NCI-H2227 (cell line): Measurements from ENCODE around the gene AS3MT.

Source experiments
- DNase-seq: peaks from one replicate; lab custom pipeline; 2025; ENCODE audit not compliant: unreplicated experiment; lab: John Stamatoyannopoulos, UW

Gene AS3MT

DNA sequence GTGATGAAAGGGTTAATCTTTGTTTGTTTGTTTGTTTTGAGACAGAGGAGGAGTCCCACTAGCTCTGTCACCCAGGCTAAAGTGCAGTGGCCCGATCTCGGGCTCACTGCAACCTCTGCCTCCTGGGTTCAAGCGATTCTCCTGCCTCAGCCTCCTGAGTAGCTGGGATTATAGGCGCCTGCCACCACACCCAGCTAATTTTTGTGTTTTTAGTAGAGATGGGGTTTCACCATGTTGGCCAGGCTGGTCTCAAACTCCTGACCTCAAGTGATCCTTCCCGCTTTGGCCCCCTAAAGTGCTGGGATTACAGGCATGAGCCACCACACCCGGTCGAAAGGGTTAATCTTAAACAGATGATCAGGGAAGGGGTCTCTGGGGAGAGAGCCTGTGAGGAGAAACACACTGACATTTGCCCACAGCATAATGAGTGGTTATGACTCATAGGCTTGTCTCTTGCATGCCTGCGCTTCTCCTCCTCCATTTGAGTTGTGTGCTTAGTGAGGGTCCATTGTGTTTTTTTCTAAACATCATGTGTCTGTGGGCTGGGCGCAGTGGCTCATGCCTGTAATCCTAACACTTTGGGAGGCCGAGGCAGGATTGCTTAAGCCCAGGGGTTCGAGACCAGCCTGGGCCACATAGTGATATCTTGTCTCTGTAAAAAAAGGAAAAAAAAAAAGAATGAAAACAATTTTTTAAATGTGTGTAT, 13.4 kb upstream of the AS3MT start:
- peak; percentile 65 for DNase-seq

DNA sequence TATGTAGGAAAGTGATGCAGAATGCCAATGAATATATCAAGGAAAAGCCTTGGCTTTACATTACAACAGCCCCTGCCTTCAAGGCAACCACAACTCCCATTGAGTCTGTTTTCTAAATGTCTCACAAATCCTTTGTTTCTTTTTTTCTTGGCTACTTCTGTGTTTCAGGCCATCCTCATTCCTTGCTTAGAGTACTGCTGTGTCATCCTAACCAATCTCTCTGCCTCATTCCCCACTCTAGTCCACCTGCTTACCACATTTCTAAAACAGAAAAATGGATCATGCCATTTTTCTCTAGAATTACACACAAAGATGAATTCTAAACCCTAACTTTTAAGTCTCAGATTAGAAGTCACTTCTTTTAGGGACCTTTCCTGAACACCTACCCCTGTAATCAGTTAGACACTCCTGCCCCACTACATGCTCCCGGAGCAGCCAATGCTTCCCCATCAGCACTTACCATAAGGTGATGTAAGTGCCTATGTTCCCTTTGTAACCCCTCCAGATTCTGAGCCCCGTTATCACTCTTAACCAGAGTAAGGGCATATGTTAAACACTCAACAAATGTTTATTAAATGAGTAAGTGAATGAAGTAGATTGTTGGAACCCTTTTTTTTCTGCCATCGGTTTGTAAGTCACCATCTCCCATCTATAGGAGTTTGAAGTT, 12.4 kb upstream of the AS3MT start:
- no peak for DNase-seq

- no peak for DNase-seq
Observed at GRCh38 chr10:102859911-102860310, 9.4 kb upstream of the AS3MT start.

DNA sequence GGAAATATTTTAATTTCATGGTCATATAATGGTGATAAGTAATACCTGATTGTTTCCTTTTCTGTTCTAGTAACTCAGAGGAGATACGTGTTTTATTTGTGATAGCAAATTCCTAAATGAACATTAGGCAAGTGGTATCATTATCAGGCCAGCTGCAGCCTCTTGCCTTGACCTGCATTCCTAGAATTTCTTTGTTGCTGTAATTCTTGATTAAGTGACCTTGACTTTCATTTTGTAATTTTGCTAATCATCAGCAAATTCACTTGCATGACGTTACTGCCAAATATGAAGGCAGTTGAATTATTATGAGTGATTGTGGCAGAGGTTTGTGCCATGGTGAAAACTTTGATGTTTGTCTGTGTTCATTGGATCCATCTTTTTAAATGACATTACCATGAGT, 5.6 kb upstream of the AS3MT start:
- DNase-seq, result no peak

- DNase-seq, result no peak
Observed at GRCh38 chr10:102865620-102866019, 3.6 kb upstream of the AS3MT start.

- DNase-seq, result no peak
Observed at GRCh38 chr10:102868911-102869257, 386 bp upstream of the AS3MT start.

DNA sequence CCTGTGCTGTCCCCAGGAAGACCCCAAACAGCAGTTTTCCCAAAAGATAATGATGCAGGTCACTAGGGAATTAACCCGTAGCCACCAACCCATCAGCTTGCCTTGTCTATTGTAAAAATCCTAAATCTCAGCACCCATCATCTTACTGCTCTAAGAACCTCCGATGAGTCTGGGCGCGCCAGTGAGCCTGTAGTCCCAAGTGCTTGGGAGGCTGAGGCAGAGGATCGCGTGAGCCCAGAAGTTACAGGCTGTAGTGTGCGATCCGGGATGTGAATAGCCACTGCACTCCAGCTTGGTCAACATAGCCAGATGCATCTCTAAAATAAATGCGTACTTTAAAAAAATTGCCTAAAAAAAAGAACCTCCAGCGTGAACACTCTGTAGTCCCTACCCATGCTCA, 951 bp downstream of the AS3MT start:
- DNase-seq, result no peak

DNA sequence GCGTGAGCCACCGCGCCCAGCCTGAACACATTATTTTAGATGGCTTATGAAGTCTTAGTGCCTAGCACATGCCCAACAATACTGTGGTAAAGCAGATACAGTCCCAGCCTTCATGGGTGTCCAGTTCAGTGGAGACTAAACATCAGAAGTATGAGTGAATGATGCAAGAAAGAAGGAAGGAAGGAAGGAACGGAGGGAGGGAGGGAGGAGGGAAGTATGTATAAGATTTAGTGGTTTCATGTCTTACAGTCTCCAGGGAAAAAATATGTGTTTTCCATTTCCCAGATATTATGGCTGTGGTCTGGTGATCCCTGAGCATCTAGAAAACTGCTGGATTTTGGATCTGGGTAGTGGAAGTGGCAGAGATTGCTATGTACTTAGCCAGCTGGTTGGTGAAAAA, 2.9 kb downstream of the AS3MT start:
- no peak for DNase-seq

DNA sequence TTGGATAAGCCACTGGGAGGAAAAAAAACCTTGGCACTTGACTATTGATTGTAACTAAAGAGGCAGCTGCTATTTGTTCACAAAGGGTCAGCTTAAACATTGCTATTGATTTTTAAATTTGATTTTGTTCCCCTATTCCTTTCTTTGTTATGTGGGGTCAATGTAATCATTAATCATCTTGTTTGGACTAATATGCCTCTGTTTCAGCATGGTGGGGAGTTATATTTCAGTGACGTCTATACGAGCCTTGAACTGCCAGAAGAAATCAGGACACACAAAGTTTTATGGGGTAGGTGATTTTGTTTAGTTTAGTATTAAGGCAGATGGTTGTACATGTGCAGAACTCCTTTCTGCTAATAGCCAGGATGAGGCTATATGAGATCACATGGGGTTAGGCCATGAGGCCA, 7.5 kb downstream of the AS3MT start:
- DNase-seq, result no peak

- no peak for DNase-seq
Observed at GRCh38 chr10:102878629-102879028, 9.4 kb downstream of the AS3MT start.

DNA sequence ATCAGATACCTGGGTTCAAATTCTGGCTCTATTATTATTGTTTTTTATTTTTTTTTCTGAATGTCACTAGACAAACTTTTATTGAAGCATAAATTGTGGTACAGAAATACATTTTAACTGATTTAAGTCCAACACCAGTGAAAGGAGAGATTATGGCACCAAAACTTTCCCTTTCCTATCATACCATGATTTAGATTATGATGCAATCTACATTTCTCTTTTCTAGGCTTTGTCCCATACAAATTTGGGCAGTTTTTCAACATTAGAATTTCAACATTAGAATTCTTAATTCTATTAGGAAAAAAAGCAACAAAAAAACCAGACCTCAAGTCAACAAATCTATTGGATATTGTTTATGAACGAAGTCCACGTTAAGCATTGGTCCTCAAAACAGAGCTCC, 11.0 kb downstream of the AS3MT start:
- no peak for DNase-seq

DNA sequence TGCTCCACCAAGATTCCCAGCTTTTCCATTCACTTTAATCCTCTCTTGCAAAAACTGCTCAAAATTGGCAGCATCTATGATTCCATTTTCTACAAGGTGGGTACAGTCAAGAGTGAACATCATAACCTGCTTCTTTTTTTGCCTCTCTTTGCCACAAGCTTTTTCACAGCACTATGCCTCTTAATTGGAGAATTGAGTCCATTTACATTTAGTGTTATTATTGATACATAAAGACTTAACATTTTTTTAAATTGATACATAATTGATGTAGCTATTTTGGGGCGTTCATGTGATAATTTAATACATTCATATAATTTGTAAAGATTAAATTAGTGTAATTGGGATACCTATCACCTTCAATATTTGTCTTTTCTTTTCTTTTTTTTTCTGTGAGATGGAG, 18.8 kb downstream of the AS3MT start:
- DNase-seq, result no peak

DNA sequence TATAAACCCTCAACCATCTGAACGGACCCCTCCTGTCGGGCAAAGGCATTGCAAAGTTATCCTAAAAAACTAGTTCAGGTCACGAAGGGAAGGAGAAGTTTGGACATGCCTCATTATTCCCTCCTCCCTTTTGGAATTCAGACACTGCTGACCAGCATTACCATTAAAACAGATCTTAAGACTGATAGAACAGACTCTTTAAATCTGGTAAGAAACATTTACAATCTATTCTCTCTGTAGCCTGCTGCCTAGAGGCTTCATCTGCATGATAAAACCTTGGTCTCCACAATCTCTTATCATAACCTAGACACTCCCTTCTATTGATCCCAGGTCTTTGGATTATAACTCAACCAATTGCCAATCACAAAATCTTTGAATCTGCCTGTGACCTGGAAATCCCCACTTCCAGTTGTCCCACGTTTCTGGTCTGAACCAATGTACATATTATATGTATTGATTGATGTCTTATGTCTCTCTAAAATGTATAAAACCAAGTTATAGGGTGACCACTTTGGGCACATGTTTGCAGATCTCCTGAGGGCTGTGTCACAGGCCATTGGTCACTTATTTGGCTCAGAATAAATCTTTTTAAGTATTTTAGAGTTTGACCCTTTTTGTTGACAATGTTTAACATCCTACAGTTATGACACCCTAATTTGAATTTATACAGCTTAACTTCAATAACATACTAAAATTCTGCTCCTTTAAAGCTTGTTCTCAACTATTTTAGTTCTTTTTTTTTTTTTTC, 25.4 kb downstream of the AS3MT start:
- no peak for DNase-seq

DNA sequence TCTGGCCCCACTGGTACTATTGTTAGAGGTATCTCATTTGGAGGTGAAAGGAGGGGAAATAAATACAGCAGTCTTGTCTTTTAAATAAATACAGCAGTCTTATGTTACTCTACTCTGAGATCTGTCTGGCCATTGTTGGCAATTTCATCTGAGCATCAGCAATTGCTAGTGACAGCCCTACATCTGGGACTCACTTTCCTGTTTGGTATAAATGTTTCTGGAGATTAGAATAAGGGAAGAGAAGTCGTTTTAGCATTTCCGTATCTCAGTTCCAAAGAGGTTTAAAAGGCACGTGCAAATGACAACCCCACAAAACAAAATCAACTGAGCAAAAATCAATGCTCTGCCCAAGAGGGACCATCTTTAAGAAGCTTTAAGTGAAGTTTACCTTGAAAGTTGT, 30.7 kb downstream of the AS3MT start:
- DNase-seq, result no peak

DNA sequence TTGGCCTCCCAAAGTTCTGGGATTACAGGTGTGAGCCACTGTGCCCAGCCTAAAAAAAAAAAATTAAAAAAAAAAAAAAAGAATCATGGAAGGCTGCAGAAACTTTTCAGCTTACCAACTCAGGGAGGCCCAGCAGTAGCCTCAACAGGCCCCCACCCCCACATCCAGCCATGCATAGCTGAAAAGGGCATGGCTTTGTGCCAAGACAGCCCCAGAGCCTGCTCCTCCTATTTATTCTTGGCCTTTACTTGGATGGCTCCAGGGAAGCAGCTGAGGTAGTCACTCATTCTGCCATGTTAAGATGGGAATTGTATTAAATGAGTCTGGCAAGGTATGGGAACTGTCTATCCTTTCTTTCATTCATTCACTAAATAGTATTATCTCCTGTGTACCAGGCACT, 35.1 kb downstream of the AS3MT start:
- no peak for DNase-seq

DNA sequence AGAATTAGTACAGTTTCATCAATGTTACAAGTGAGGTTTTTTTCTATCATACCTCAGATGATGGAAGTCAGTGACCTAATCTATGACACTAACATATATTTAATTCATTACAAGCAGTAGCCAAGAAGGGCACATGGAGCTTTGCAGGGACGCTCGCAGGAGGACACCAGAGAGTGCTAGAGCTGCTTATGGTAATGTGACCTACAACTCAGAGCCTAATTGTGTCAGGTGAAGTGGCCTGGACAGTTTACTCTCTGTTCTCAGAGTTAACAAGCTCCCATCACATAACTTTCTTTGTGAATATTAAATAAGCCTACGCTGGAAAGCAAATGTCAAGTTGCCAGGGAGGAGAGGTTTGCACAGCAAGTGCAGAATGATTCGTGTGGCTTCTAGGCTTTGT, 37.2 kb downstream of the AS3MT start:
- no peak for DNase-seq

DNA sequence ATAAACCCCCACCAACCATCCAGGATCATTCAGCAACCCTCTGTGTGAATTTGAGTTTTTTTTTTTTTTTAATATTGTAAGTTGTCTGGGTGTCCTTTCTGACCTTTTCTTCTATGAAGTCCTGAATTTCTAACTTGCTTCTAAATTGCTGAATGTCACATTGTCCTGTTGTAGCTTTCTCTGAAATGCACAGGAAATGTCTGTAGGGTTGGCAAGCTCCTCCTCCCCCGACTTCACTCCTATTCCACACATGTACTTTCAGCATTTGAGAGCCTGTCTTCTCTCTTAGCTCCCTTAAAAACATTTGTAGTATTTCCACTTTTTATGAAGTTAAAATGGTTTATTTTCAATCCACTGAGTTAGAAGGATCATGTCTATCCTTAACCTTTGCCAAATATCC, 45.5 kb downstream of the AS3MT start:
- DNase-seq, result no peak

DNA sequence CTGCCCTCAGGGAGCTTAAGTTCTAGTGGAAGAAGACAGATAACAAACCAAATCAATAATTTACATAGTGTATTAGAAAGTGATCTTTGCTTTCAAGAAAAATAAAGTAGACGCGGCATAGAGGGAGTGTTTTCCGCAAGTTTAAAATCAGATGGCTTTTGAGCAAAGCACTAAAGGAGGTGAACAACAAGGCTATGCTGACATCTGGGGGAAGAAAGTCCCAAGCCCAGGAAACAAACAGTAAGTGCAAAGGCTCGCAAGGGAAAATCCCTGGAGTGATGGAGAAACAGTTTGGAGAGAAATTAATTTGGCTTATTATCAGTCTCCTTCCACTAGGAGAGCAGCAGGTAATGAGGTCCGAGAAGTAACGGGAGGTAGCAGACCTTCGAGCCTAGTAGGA, 46.9 kb downstream of the AS3MT start:
- DNase-seq, result no peak

- DNase-seq, result peak; percentile 75
Observed at GRCh38 chr10:102917314-102917961, 48.2 kb downstream of the AS3MT start.

GRCh38 chr10:102917962-102918816, 48.9 kb downstream of the AS3MT start, which contains the start of gene CNNM2:
CNNM2 (plus strand) TSS chr10:102918294; CDS start chr10:102918481, 187 bp downstream.
- DNase-seq, result peak; percentile 99

GRCh38 chr10:102918817-102919245, 49.6 kb downstream of the AS3MT start:
- DNase-seq, result peak; percentile 45
